Smooth muscle cell (in vitro differentiated cells): ENCODE measurements around the gene PRND. TPM values are rescaled to one million over a fixed set of nuclear protein-coding genes. Genes with fewer than 3 reads are reported as not detected.

Experiments
- DNase-seq: peaks from one replicate; lab custom pipeline; 2025; ENCODE audit not compliant: unreplicated experiment; lab: John Stamatoyannopoulos, UW
- H2AFZ ChIP-seq: fragments of 200-600 bp; sonication (generic); 2 replicates; pipeline ENCODE4 v1.6.0; 2016; ENCODE audit warnings: antibody characterized with exemption, low read depth, mild to moderate bottlenecking
- H3F3A ChIP-seq: fragments of 200-600 bp; sonication (generic); 2 replicates; pipeline ENCODE4 v1.6.0; 2017; ENCODE audit warnings: antibody characterized with exemption, low read depth
- H3K27ac ChIP-seq: fragments of 200-600 bp; sonication (generic); 2 replicates; pipeline ENCODE4 v1.5.1; 2016; ENCODE audit warnings: low read depth, mild to moderate bottlenecking
- H3K27me3 ChIP-seq: fragments of 200-600 bp; sonication (generic); 2 replicates; pipeline ENCODE4 v1.6.1; 2016; ENCODE audit warnings: low read depth, mild to moderate bottlenecking
- H3K36me3 ChIP-seq: fragments of 200-600 bp; sonication (generic); 2 replicates; pipeline ENCODE4 v1.5.1; 2016; ENCODE audit warnings: low read depth
- H3K4me1 ChIP-seq: fragments of 200-600 bp; sonication (generic); 2 replicates; pipeline ENCODE4 v1.5.1; 2016; ENCODE audit warnings: low read depth
- H3K4me2 ChIP-seq: fragments of 200-600 bp; sonication (generic); 2 replicates; pipeline ENCODE4 v1.6.0; 2016; ENCODE audit warnings: mild to moderate bottlenecking
- H3K4me3 ChIP-seq: fragments of 200-600 bp; sonication (generic); 2 replicates; pipeline ENCODE4 v1.5.1; 2016; ENCODE audit warnings: mild to moderate bottlenecking
- H3K79me2 ChIP-seq: fragments of 200-600 bp; sonication (generic); 2 replicates; pipeline ENCODE4 v1.6.0; 2016; ENCODE audit warnings: low read depth, mild to moderate bottlenecking
- H3K9ac ChIP-seq: fragments of 200-600 bp; sonication (generic); 2 replicates; pipeline ENCODE4 v1.6.0; 2016; ENCODE audit warnings: low read depth
- H3K9me3 ChIP-seq: fragments of 200-600 bp; sonication (generic); replicated peaks from 2 replicates; pipeline ENCODE4 v1.5.1; 2016; ENCODE audit warnings: low read depth
- H4K20me1 ChIP-seq: fragments of 200-600 bp; sonication (generic); 2 replicates; pipeline ENCODE4 v1.6.0; 2016; ENCODE audit warnings: low read depth
- WGBS: methylation state at CpG from one replicate; pipeline ENCODE4 v1.1.7; 2016; ENCODE audit warnings: low lambda C conversion rate; 5-methylcytosine and 5-hydroxymethylcytosine counted together
- polyA plus RNA-seq: library from polyadenylated mRNA; unstranded; fragments of >200 nt; fragmentation: Nextera tagmentation; extraction: Ambion mirVana; gene quantifications from 2 replicates; pipeline ENCODE4 v1.2.1, GENCODE V29; 2016
- total RNA-seq: library from RNA; depleted of rRNA; stranded (reverse); fragments of >200 nt; gene quantifications from 2 replicates; pipeline ENCODE4 v1.2.3, GENCODE V29; 2014
- TF ChIP-seq, protein P1 (sequence below): fragments of 200-600 bp; sonication (generic); IDR thresholded peaks from 2 replicates; pipeline ENCODE4 v1.5.1; 2017; ENCODE audit warnings: borderline replicate concordance, mild to moderate bottlenecking, antibody characterized with exemption; ENCODE audit not compliant: insufficient read depth, poor library complexity, severe bottlenecking

Gene PRND
- total and polyA plus RNA-seq, 2 experiments from 2014 or later, result not detected

DNA sequence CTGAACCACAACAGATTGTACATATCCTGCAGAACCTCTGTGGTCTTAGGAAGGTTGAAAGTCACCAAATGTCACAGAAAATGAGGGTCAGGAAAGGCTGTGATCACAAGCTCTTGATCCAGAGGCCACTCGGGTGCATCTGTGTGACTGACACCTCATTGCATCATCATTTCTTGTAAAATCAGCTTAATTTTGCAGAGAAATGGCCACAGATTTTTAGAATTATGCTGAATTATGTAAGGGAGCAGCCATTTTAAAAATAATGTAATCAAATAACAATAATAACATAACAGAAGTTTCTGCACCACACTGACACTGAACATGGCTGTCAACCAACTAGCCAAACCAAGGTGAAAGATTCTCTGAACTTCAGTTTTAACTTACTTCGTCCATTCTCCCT is 32.5 kb upstream of the PRND start:
- no peak overlapping the region for H3K4me2 ChIP-seq
- TF ChIP-seq, protein P1, sequence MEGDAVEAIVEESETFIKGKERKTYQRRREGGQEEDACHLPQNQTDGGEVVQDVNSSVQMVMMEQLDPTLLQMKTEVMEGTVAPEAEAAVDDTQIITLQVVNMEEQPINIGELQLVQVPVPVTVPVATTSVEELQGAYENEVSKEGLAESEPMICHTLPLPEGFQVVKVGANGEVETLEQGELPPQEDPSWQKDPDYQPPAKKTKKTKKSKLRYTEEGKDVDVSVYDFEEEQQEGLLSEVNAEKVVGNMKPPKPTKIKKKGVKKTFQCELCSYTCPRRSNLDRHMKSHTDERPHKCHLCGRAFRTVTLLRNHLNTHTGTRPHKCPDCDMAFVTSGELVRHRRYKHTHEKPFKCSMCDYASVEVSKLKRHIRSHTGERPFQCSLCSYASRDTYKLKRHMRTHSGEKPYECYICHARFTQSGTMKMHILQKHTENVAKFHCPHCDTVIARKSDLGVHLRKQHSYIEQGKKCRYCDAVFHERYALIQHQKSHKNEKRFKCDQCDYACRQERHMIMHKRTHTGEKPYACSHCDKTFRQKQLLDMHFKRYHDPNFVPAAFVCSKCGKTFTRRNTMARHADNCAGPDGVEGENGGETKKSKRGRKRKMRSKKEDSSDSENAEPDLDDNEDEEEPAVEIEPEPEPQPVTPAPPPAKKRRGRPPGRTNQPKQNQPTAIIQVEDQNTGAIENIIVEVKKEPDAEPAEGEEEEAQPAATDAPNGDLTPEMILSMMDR, result no peak
- peaks cover 70% of the 10 kb centered on the region for H4K20me1 ChIP-seq

DNA sequence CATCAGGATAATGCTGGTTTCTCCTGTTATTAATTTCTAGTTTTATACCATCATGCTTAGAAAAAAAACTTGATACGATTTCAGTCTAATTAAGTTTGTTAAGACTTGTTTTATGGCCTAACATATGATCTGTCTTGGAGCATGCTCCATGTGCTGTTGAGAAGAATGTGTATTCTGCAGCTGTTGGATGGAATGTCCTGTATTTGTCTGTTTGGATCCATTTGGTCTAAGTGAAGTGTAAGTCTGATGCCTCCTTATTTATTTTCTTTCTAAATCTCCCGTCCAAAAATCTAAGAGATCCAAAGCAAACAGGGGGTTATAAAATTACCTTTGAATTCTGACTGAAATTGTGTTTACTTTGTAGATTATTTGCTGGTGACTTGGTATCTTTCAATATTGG is 30.0 kb upstream of the PRND start:
- no peak overlapping the region for H3K27ac ChIP-seq
- peaks cover 95% of the 10 kb centered on the region for H4K20me1 ChIP-seq
- no peak overlapping the region for H3K4me2 ChIP-seq
- no peak overlapping the region for H3K4me3 ChIP-seq
- TF ChIP-seq, protein P1, result no peak
- H3K9ac ChIP-seq, result no peak overlapping the region
- no peaks in the 10 kb centered on the region for H3K36me3 ChIP-seq
- peaks cover 6% of the 10 kb centered on the region for H3F3A ChIP-seq
- peaks cover 95% of the 10 kb centered on the region for H3K79me2 ChIP-seq
- no peaks in the 10 kb centered on the region for H3K9me3 ChIP-seq
- H2AFZ ChIP-seq, result no peak overlapping the region
- peaks cover 7% of the 10 kb centered on the region for H3K4me1 ChIP-seq
- no peak for DNase-seq
- H3K27me3 ChIP-seq, result no peaks in the 10 kb centered on the region
- WGBS, result 85% methylated on average over 2 of the region's 2 CpGs

More for the DNA sequence above, 32.5 kb upstream of the PRND start:
- Histone ChIP-seq H3K27me3 (no peaks in the 10 kb centered on the region), H3K9ac (no peak overlapping the region), H2AFZ (no peak overlapping the region), H3K4me3 (no peak overlapping the region), H3K79me2 (peaks cover 70% of the 10 kb centered on the region), H3F3A (peaks cover 14% of the 10 kb centered on the region), H3K9me3 (no peaks in the 10 kb centered on the region), H3K4me1 (peaks cover 7% of the 10 kb centered on the region), H3K36me3 (no peaks in the 10 kb centered on the region), H3K27ac (no peak overlapping the region)
- DNase-seq, result no peak
- WGBS, result 66% methylated on average over 2 of the region's 2 CpGs

DNA sequence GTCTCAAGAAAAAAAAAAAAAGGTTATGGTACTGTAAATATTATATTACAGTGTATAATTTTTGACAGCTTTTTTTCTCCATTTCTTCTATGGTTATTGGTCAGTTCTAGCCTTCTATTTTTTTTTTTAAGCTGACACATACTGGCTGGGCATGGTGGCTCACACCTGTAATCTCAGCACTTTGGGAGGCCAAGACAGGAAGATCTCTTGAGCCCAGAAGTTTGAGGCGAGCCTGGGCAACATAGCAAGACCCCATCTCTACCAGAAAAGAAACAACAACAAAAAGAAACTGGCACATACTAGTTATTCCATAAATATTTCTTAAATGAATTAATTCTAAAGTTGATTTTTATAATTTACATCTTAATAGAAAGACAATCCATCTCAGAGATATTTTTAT is 27.6 kb upstream of the PRND start:
- Histone ChIP-seq H4K20me1 (peaks cover 98% of the 10 kb centered on the region), H3K4me1 (no peaks in the 10 kb centered on the region), H3K27ac (no peak overlapping the region), H3K27me3 (no peaks in the 10 kb centered on the region), H3F3A (no peaks in the 10 kb centered on the region), H3K9ac (no peak overlapping the region), H3K36me3 (no peaks in the 10 kb centered on the region), H3K4me3 (no peak overlapping the region), H2AFZ (no peak overlapping the region), H3K9me3 (no peaks in the 10 kb centered on the region), H3K4me2 (no peak overlapping the region), H3K79me2 (peaks cover 90% of the 10 kb centered on the region)
- 100% methylated on average over 1 of the region's 1 CpG for WGBS
- no peak for DNase-seq
- TF ChIP-seq, protein P1, result no peak

DNA sequence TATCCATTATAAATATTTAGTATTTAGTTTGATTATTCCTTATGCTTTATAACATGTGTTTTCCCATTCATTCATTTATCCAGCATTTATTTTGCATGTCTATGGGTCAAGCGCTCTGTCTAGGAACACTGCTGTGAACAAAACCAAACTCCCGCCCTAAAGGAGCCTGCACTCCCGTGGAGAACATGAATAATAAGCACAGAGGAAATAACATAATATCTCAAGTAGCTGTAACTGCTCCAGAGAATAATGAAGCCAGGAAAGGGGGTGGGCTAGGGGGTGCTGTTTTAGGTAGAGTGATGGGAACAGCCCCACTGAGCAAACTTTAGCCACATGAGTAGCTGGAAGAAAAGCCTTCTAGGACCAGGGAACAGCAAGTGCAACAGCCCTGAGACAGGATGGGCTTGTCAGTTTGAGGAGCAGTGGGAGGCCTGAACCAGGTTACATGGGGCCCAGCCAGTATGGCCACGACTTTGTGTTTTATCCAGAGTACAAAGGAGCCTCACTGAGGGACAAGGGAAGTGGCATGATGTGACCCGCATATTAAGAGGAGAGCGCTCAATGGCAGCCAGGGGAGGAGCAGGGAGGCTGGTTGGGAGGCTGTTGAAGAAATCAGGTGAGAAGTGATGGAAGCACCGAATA is 24.4 kb upstream of the PRND start:
- H3K27me3 ChIP-seq, result no peaks in the 10 kb centered on the region
- TF ChIP-seq, protein P1, result no peak
- peaks cover 77% of the 10 kb centered on the region for H4K20me1 ChIP-seq
- H3K4me1 ChIP-seq, result no peaks in the 10 kb centered on the region
- no peak overlapping the region for H2AFZ ChIP-seq
- H3K4me2 ChIP-seq, result no peak overlapping the region
- H3K79me2 ChIP-seq, result peaks cover 58% of the 10 kb centered on the region
- DNase-seq, result no peak
- no peaks in the 10 kb centered on the region for H3K36me3 ChIP-seq
- no peaks in the 10 kb centered on the region for H3K9me3 ChIP-seq
- H3K9ac ChIP-seq, result no peak overlapping the region
- H3K4me3 ChIP-seq, result no peak overlapping the region
- H3K27ac ChIP-seq, result no peak overlapping the region
- H3F3A ChIP-seq, result no peaks in the 10 kb centered on the region
- 87% methylated on average over 7 of the region's 7 CpGs for WGBS
